ENCODE measurements around the gene TP53I13.

Gene TP53I13

GRCh38 chr17:29573558-29573869, 5.0 kb downstream of the TP53I13 start:
- no peaks in the 10 kb centered on the region for H3K9me3 Mint-ChIP-seq
- DNase-seq (no peak), ATAC-seq (no peak)
- peak overlapping the region; percentile 31 for H3K27ac Mint-ChIP-seq
- peaks cover 13% of the 10 kb centered on the region for H3K4me1 Mint-ChIP-seq
- peaks cover 15% of the 10 kb centered on the region for H3K36me3 Mint-ChIP-seq (ENCODE audit: low read depth)
- H3K27me3 Mint-ChIP-seq: no peaks in the 10 kb centered on the region
- H3K4me3 Mint-ChIP-seq: no peak overlapping the region

- Mint-ChIP-seq H3K27ac (peak overlapping the region; percentile 31), H3K36me3 (ENCODE audit: low read depth) (peaks cover 15% of the 10 kb centered on the region), H3K9me3 (no peaks in the 10 kb centered on the region), H3K4me3 (no peak overlapping the region), H3K27me3 (no peaks in the 10 kb centered on the region), H3K4me1 (peaks cover 11% of the 10 kb centered on the region)
- ATAC-seq: no peak
- DNase-seq: no peak
These were observed 5.6 kb downstream of the TP53I13 start for GRCh38 chr17:29573871-29574731.

- no peak overlapping the region for H3K4me3 Mint-ChIP-seq
- no peak for DNase-seq
- H3K9me3 Mint-ChIP-seq: no peaks in the 10 kb centered on the region
These were observed 6.4 kb downstream of the TP53I13 start for GRCh38 chr17:29574732-29575510.

GRCh38 chr17:29575511-29576213, 7.2 kb downstream of the TP53I13 start:
- no peaks in the 10 kb centered on the region for H3K27me3 Mint-ChIP-seq
- no peak overlapping the region for H3K27ac Mint-ChIP-seq
- peaks cover 16% of the 10 kb centered on the region for H3K4me1 Mint-ChIP-seq
- no peak overlapping the region for H3K4me3 Mint-ChIP-seq
- peaks cover 28% of the 10 kb centered on the region for H3K36me3 Mint-ChIP-seq (ENCODE audit: low read depth)
- ATAC-seq: no peak
- no peaks in the 10 kb centered on the region for H3K9me3 Mint-ChIP-seq
- no peak for DNase-seq

More at GRCh38 chr17:29574732-29575510, 6.4 kb downstream of the TP53I13 start:
- Mint-ChIP-seq H3K4me1 (peaks cover 9% of the 10 kb centered on the region), H3K27ac (no peak overlapping the region), H3K36me3 (ENCODE audit: low read depth) (peaks cover 21% of the 10 kb centered on the region), H3K27me3 (no peaks in the 10 kb centered on the region)
- ATAC-seq: no peak

GRCh38 chr17:29576214-29577000, 7.9 kb downstream of the TP53I13 start:
- no peak for DNase-seq

GRCh38 chr17:29577001-29577370, 8.5 kb downstream of the TP53I13 start:
- DNase-seq: no peak
- no peaks in the 10 kb centered on the region for H3K9me3 Mint-ChIP-seq
- no peak overlapping the region for H3K4me3 Mint-ChIP-seq
- H3K36me3 Mint-ChIP-seq (ENCODE audit: low read depth): peaks cover 29% of the 10 kb centered on the region
- ATAC-seq: no peak
- peaks cover 21% of the 10 kb centered on the region for H3K4me1 Mint-ChIP-seq
- H3K27ac Mint-ChIP-seq: no peak overlapping the region
- no peaks in the 10 kb centered on the region for H3K27me3 Mint-ChIP-seq

More at GRCh38 chr17:29576214-29577000, 7.9 kb downstream of the TP53I13 start:
- H3K4me3 Mint-ChIP-seq: no peak overlapping the region
- no peak for ATAC-seq
- H3K9me3 Mint-ChIP-seq: no peaks in the 10 kb centered on the region
- H3K27ac Mint-ChIP-seq: no peak overlapping the region
- H3K27me3 Mint-ChIP-seq: no peaks in the 10 kb centered on the region
- H3K36me3 Mint-ChIP-seq (ENCODE audit: low read depth): peaks cover 29% of the 10 kb centered on the region
- H3K4me1 Mint-ChIP-seq: peaks cover 21% of the 10 kb centered on the region

GRCh38 chr17:29577385-29578211, 9.1 kb downstream of the TP53I13 start:
- ATAC-seq (no peak), DNase-seq (no peak)
- Mint-ChIP-seq H3K27ac (no peak overlapping the region), H3K27me3 (no peaks in the 10 kb centered on the region), H3K4me1 (peaks cover 21% of the 10 kb centered on the region), H3K36me3 (ENCODE audit: low read depth) (peaks cover 36% of the 10 kb centered on the region), H3K4me3 (no peak overlapping the region), H3K9me3 (no peaks in the 10 kb centered on the region)

GRCh38 chr17:29578626-29579485, 10.4 kb downstream of the TP53I13 start:
- no peaks in the 10 kb centered on the region for H3K27me3 Mint-ChIP-seq
- no peak overlapping the region for H3K4me3 Mint-ChIP-seq
- H3K9me3 Mint-ChIP-seq: no peaks in the 10 kb centered on the region
- H3K36me3 Mint-ChIP-seq (ENCODE audit: low read depth): peaks cover 45% of the 10 kb centered on the region
- H3K4me1 Mint-ChIP-seq: peaks cover 14% of the 10 kb centered on the region
- ATAC-seq (no peak), DNase-seq (no peak)
- H3K27ac Mint-ChIP-seq: no peak overlapping the region

GRCh38 chr17:29579866-29580771, 11.6 kb downstream of the TP53I13 start:
- H3K27ac Mint-ChIP-seq: peak overlapping the region; percentile 84
- ATAC-seq: peak; percentile 90
- peaks cover 38% of the 10 kb centered on the region for H3K36me3 Mint-ChIP-seq (ENCODE audit: low read depth)
- H3K4me3 Mint-ChIP-seq: no peak overlapping the region
- H3K4me1 Mint-ChIP-seq: peaks cover 27% of the 10 kb centered on the region
- DNase-seq: peak; percentile 89
- no peaks in the 10 kb centered on the region for H3K9me3 Mint-ChIP-seq
- no peaks in the 10 kb centered on the region for H3K27me3 Mint-ChIP-seq

- H3K4me3 Mint-ChIP-seq: no peak overlapping the region
- H3K27me3 Mint-ChIP-seq: no peaks in the 10 kb centered on the region
- no peak overlapping the region for H3K27ac Mint-ChIP-seq
- ATAC-seq (no peak), DNase-seq (no peak)
- H3K9me3 Mint-ChIP-seq: no peaks in the 10 kb centered on the region
- peaks cover 43% of the 10 kb centered on the region for H3K4me1 Mint-ChIP-seq
- peaks cover 37% of the 10 kb centered on the region for H3K36me3 Mint-ChIP-seq (ENCODE audit: low read depth)
These were observed 13.2 kb downstream of the TP53I13 start for GRCh38 chr17:29581583-29582253.

GRCh38 chr17:29582254-29582765, 13.8 kb downstream of the TP53I13 start:
- Mint-ChIP-seq H3K36me3 (ENCODE audit: low read depth) (peaks cover 37% of the 10 kb centered on the region), H3K27ac (no peak overlapping the region), H3K9me3 (no peaks in the 10 kb centered on the region)

More at GRCh38 chr17:29582254-29582765, 13.8 kb downstream of the TP53I13 start:
- no peak for DNase-seq
- Mint-ChIP-seq H3K4me1 (peaks cover 49% of the 10 kb centered on the region), H3K4me3 (no peak overlapping the region), H3K27me3 (no peaks in the 10 kb centered on the region)
- no peak for ATAC-seq

All from activated naive CD8-positive, alpha-beta T cell treated with anti-CD3 and anti-CD28 coated beads, Interleukin-2, amount 50 U/mL, for 24 hours (primary cell).